Neural progenitor cell (in vitro differentiated cells): ENCODE data around the gene PCDHB16. TPM values are rescaled to one million over a fixed set of nuclear protein-coding genes. Genes with fewer than 3 reads are reported as not detected.
A peak's percentile ranks its signal among the peaks of the same experiment; 100 is the strongest.
"Not testable (repeated sequence)": the region's sequence is repeated elsewhere in the genome, so short reads cannot be mapped to it uniquely, and the experiment has no call there.

ENCODE experiments used
- DNase-seq: peaks from one replicate; pipeline ENCODE4 v3.0.0-alpha.2; 2016; ENCODE audit warnings: low spot score
- H2AFZ ChIP-seq: fragments of 200-600 bp; sonication (generic); replicated peaks from 2 replicates; pipeline ENCODE4 v1.6.1; 2016; ENCODE audit warnings: antibody characterized with exemption
- H3F3A ChIP-seq: fragments of 200-600 bp; sonication (generic); 2 replicates; pipeline ENCODE4 v1.6.1; 2016; ENCODE audit warnings: antibody characterized with exemption, low read depth
- H3K27ac ChIP-seq: fragments of 200-600 bp; sonication (generic); 2 replicates; pipeline ENCODE4 v1.5.1; 2016; ENCODE audit warnings: mild to moderate bottlenecking
- H3K27me3 ChIP-seq: fragments of 200-600 bp; sonication (generic); 2 replicates; pipeline ENCODE4 v1.6.1; 2016; ENCODE audit warnings: mild to moderate bottlenecking, moderate library complexity
- H3K36me3 ChIP-seq: fragments of 200-600 bp; sonication (generic); 2 replicates; pipeline ENCODE4 v1.5.1; 2016
- H3K4me1 ChIP-seq: fragments of 200-600 bp; sonication (generic); 2 replicates; pipeline ENCODE4 v1.6.1; 2016; ENCODE audit warnings: mixed run types
- H3K4me2 ChIP-seq: fragments of 200-600 bp; sonication (generic); 2 replicates; pipeline ENCODE4 v1.6.1; 2016
- H3K4me3 ChIP-seq: fragments of 200-600 bp; sonication (generic); 2 replicates; pipeline ENCODE4 v1.5.1; 2016
- H3K79me2 ChIP-seq: fragments of 200-600 bp; sonication (generic); 2 replicates; pipeline ENCODE4 v1.6.1; 2016; ENCODE audit warnings: low read depth
- H3K9ac ChIP-seq: fragments of 200-600 bp; sonication (generic); 2 replicates; pipeline ENCODE4 v1.6.1; 2016
- H3K9me3 ChIP-seq: fragments of 200-600 bp; sonication (generic); 2 replicates; pipeline ENCODE4 v1.5.1; 2016; ENCODE audit warnings: low read depth
- H4K20me1 ChIP-seq: fragments of 200-600 bp; sonication (generic); 2 replicates; pipeline ENCODE4 v1.6.1; 2016; ENCODE audit warnings: low read depth
- H3K27ac Mint-ChIP-seq: 3 replicates; pipeline ENCODE4 v1.8.0; 2021; ENCODE audit warnings: mixed read lengths
- H3K27me3 Mint-ChIP-seq: 2 replicates; pipeline ENCODE4 v1.8.0; 2022; ENCODE audit warnings: low read depth, mild to moderate bottlenecking, inconsistent platforms, moderate library complexity, mixed read lengths; ENCODE audit not compliant: insufficient read depth
- H3K36me3 Mint-ChIP-seq: 3 replicates; pipeline ENCODE4 v1.8.0; 2021; ENCODE audit warnings: mixed read lengths
- H3K4me1 Mint-ChIP-seq: 3 replicates; pipeline ENCODE4 v1.8.0; 2021; ENCODE audit warnings: mixed read lengths
- H3K4me3 Mint-ChIP-seq: 3 replicates; pipeline ENCODE4 v1.8.0; 2021; ENCODE audit warnings: mild to moderate bottlenecking, moderate library complexity, mixed read lengths
- H3K9me3 Mint-ChIP-seq: 3 replicates; pipeline ENCODE4 v1.8.0; 2020; ENCODE audit warnings: mixed read lengths
- EZH2 ChIP-seq: fragments of 200-600 bp; sonication (generic); IDR thresholded peaks from 2 replicates; pipeline ENCODE4 v1.6.1; 2017; ENCODE audit warnings: antibody characterized with exemption, mild to moderate bottlenecking, moderate library complexity
- EZH2phosphoT487 ChIP-seq: fragments of 200-600 bp; sonication (generic); IDR thresholded peaks from 2 replicates; pipeline ENCODE4 v1.6.1; 2017; ENCODE audit warnings: antibody characterized with exemption
- total RNA-seq: library from RNA; depleted of rRNA; stranded (reverse); fragments of >200 nt; gene quantifications from 2 replicates; pipeline ENCODE4 v1.2.3, GENCODE V29; 2015; ENCODE audit warnings: low replicate concordance
- TF ChIP-seq, protein P1 (sequence below): fragments of 200-600 bp; sonication (generic); IDR thresholded peaks from 2 replicates; pipeline ENCODE4 v1.5.1; 2017; ENCODE audit warnings: antibody characterized with exemption, mild to moderate bottlenecking

Gene PCDHB16
- total RNA-seq, 1 donor from 2014 or later: 4.5 TPM

GRCh38 chr5:141155540-141156374, 26.4 kb upstream of the PCDHB16 start:
- H4K20me1 ChIP-seq: no peaks in the 10 kb centered on the region
- no peaks in the 10 kb centered on the region for H3K4me1 ChIP-seq
- H3K9ac ChIP-seq: no peak overlapping the region
- Mint-ChIP-seq H3K27me3 (peaks cover 2% of the 10 kb centered on the region), H3K9me3 (peaks cover 40% of the 10 kb centered on the region), H3K4me1 (no peaks in the 10 kb centered on the region), H3K27ac (no peak overlapping the region), H3K36me3 (no peaks in the 10 kb centered on the region), H3K4me3 (no peak overlapping the region)
- no peaks in the 10 kb centered on the region for H3F3A ChIP-seq
- TF ChIP-seq EZH2 (no peak), EZH2phosphoT487 (no peak)
- TF ChIP-seq, protein P1, sequence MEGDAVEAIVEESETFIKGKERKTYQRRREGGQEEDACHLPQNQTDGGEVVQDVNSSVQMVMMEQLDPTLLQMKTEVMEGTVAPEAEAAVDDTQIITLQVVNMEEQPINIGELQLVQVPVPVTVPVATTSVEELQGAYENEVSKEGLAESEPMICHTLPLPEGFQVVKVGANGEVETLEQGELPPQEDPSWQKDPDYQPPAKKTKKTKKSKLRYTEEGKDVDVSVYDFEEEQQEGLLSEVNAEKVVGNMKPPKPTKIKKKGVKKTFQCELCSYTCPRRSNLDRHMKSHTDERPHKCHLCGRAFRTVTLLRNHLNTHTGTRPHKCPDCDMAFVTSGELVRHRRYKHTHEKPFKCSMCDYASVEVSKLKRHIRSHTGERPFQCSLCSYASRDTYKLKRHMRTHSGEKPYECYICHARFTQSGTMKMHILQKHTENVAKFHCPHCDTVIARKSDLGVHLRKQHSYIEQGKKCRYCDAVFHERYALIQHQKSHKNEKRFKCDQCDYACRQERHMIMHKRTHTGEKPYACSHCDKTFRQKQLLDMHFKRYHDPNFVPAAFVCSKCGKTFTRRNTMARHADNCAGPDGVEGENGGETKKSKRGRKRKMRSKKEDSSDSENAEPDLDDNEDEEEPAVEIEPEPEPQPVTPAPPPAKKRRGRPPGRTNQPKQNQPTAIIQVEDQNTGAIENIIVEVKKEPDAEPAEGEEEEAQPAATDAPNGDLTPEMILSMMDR: peak; percentile 54
- H3K9me3 ChIP-seq: no peaks in the 10 kb centered on the region
- no peaks in the 10 kb centered on the region for H3K27me3 ChIP-seq
- no peak overlapping the region for H3K4me2 ChIP-seq
- no peaks in the 10 kb centered on the region for H3K79me2 ChIP-seq
- no peaks in the 10 kb centered on the region for H3K36me3 ChIP-seq
- H2AFZ ChIP-seq: no peak overlapping the region
- H3K4me3 ChIP-seq: no peak overlapping the region
- DNase-seq: peak; percentile 13
- no peak overlapping the region for H3K27ac ChIP-seq

DNA sequence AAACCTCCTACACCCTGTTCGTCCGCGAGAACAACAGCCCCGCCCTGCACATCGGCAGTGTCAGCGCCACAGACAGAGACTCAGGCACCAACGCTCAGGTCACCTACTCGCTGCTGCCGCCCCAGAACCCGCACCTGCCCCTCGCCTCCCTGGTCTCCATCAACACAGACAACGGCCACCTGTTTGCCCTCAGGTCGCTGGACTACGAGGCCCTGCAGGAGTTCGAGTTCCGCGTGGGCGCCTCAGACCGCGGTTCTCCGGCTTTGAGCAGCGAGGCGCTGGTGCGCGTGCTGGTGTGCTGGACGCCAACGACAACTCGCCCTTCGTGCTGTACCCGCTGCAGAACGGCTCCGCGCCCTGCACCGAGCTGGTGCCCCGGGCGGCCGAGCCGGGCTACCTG, 24.8 kb upstream of the PCDHB16 start:
- H3K4me3 Mint-ChIP-seq, H3K27me3 ChIP-seq, H3K36me3 ChIP-seq, H3K4me3 ChIP-seq, H3K27ac Mint-ChIP-seq, H3K4me1 ChIP-seq, H3K79me2 ChIP-seq, H3K36me3 Mint-ChIP-seq, H3K27ac ChIP-seq, H3K27me3 Mint-ChIP-seq, H3K9ac ChIP-seq, H2AFZ ChIP-seq, H3K4me2 ChIP-seq, H4K20me1 ChIP-seq, H3K9me3 ChIP-seq, DNase-seq, H3F3A ChIP-seq, H3K4me1 Mint-ChIP-seq: not testable (repeated sequence)
- H3K9me3 Mint-ChIP-seq: peaks cover 30% of the 10 kb centered on the region

DNA sequence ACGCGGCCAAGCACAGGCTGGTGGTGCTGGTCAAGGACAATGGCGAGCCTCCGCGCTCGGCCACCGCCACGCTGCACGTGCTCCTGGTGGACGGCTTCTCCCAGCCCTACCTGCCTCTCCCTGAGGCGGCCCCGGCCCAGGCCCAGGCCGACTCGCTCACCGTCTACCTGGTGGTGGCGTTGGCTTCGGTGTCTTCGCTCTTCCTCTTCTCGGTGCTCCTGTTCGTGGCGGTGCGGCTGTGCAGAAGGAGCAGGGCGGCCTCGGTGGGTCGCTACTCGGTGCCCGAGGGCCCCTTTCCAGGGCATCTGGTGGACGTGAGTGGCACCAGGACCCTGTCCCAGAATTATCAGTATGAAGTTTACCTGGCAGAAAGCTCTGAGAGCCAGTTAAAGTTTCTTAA, 24.3 kb upstream of the PCDHB16 start:
- H3K27me3 ChIP-seq, H3K4me2 ChIP-seq, H3K9me3 ChIP-seq, DNase-seq, H3K27ac ChIP-seq, H3K79me2 ChIP-seq, H3K4me3 ChIP-seq, H3K4me1 Mint-ChIP-seq, H3K27me3 Mint-ChIP-seq, H2AFZ ChIP-seq, H4K20me1 ChIP-seq, H3K9ac ChIP-seq, H3F3A ChIP-seq, H3K4me3 Mint-ChIP-seq, H3K27ac Mint-ChIP-seq, H3K36me3 Mint-ChIP-seq, H3K36me3 ChIP-seq, H3K4me1 ChIP-seq: not testable (repeated sequence)
- H3K9me3 Mint-ChIP-seq: peaks cover 28% of the 10 kb centered on the region

DNA sequence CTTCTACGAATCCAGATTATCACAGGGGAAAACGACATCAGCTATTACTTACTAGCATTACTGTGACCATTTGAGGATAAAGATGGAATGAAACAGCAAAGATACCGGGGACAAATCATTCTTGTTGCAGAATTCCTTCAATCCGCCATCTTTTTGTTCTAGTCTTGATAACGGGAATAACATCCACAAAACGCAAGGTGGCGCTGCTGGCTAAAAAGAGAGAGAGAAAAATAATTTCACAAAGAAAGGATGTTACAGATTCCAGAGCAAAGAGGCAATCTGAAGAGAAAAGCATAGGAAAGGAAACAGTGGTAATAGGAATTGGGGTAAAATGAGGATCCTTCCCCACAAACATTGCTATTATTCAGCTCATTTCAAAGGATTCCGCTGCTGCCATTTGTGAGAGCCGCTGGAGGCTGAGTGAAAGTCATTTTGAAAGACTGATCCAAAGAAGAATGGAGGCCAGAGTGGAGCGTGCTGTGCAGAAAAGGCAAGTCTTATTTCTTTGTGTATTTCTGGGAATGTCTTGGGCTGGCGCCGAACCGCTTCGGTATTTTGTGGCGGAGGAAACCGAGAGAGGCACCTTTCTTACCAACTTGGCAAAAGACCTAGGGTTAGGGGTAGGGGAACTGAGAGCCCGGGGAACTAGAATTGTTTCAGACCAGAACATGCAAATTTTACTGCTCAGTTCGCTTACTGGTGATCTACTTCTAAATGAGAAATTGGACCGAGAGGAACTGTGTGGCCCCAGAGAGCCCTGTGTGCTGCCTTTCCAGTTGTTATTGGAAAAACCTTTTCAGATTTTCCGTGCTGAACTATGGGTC, 9.6 kb upstream of the PCDHB16 start, which contains the start of gene PCDHB7:
Gene PCDHB7, plus strand, starts transcription at position 264 of the 824 bp plus-strand sequence. Its CDS starts 192 bp downstream, at position 456.
- peaks cover 6% of the 10 kb centered on the region for H3K27me3 Mint-ChIP-seq

GRCh38 chr5:141174291-141175104, 7.7 kb upstream of the PCDHB16 start:
- not testable (repeated sequence) for H3K36me3 ChIP-seq, H3K9ac ChIP-seq, H2AFZ ChIP-seq, H3K36me3 Mint-ChIP-seq, H3K4me3 Mint-ChIP-seq, H3K9me3 ChIP-seq, H3K4me3 ChIP-seq, H3K4me1 Mint-ChIP-seq, H3K27me3 Mint-ChIP-seq, H3K4me2 ChIP-seq, H3K27ac Mint-ChIP-seq, H3K27me3 ChIP-seq, H3F3A ChIP-seq, H4K20me1 ChIP-seq, H3K79me2 ChIP-seq, H3K27ac ChIP-seq, H3K4me1 ChIP-seq, DNase-seq
- peaks cover 19% of the 10 kb centered on the region for H3K9me3 Mint-ChIP-seq

More for the DNA sequence above, 9.6 kb upstream of the PCDHB16 start, which contains the start of gene PCDHB7:
- Histone ChIP-seq H3K4me1 (no peaks in the 10 kb centered on the region), H4K20me1 (no peaks in the 10 kb centered on the region), H3K36me3 (no peaks in the 10 kb centered on the region), H3K4me2 (no peak within 1 kb of the TSS), H3K9ac (no peak within 1 kb of the TSS), H3K27ac (no peak within 1 kb of the TSS), H3K9me3 (no peaks in the 10 kb centered on the region), H3F3A (no peaks in the 10 kb centered on the region), H3K79me2 (no peaks in the 10 kb centered on the region), H3K4me3 (no peak within 1 kb of the TSS), H3K27me3 (no peaks in the 10 kb centered on the region), H2AFZ (peak within 1 kb of the TSS; percentile 77)
- Mint-ChIP-seq H3K4me3 (no peak within 1 kb of the TSS), H3K36me3 (no peaks in the 10 kb centered on the region), H3K4me1 (no peaks in the 10 kb centered on the region), H3K9me3 (peaks cover 24% of the 10 kb centered on the region), H3K27ac (no peak within 1 kb of the TSS)
- no peak for TF ChIP-seq EZH2phosphoT487
- TF ChIP-seq, protein P1: peak; percentile 65
- DNase-seq: peak; percentile 52
